OCI-LY1 (cell line): ENCODE measurements around the gene ANKMY1.

Source experiments
- H2AFZ ChIP-seq: fragments of 200-600 bp; sonication (generic), shearing (Covaris generic); 2 replicates; pipeline ENCODE4 v1.6.0; 2014; ENCODE audit warnings: antibody characterized with exemption, mild to moderate bottlenecking, low read length
- H3F3A ChIP-seq: fragments of 200-600 bp; sonication (generic), shearing (Covaris generic); 2 replicates; pipeline ENCODE4 v1.6.0; 2014; ENCODE audit warnings: mild to moderate bottlenecking, antibody characterized with exemption, low read length, moderate library complexity; ENCODE audit not compliant: insufficient read depth
- H3K27ac ChIP-seq: fragments of 200-600 bp; sonication (generic); 2 replicates; pipeline ENCODE4 v1.5.1; 2014; ENCODE audit warnings: low read length, mixed run types, mild to moderate bottlenecking, low read depth; ENCODE audit not compliant: poor library complexity, severe bottlenecking
- H3K27me3 ChIP-seq: fragments of 200-600 bp; sonication (generic); 2 replicates; pipeline ENCODE4 v1.6.0; 2014; ENCODE audit warnings: antibody characterized with exemption, mild to moderate bottlenecking, low read length, moderate library complexity; ENCODE audit not compliant: insufficient read depth
- H3K36me3 ChIP-seq: fragments of 200-600 bp; sonication (generic); 2 replicates; pipeline ENCODE4 v1.6.1; 2014; ENCODE audit warnings: mild to moderate bottlenecking, antibody characterized with exemption, low read length, moderate library complexity, mixed read lengths; ENCODE audit not compliant: insufficient read depth
- H3K4me1 ChIP-seq: fragments of 200-600 bp; sonication (generic); 2 replicates; pipeline ENCODE4 v1.5.1; 2014; ENCODE audit warnings: mild to moderate bottlenecking, low read length, moderate library complexity; ENCODE audit not compliant: insufficient read depth, severe bottlenecking
- H3K4me2 ChIP-seq: fragments of 200-600 bp; sonication (generic), shearing (Covaris generic); 2 replicates; pipeline ENCODE4 v1.6.1; 2014; ENCODE audit warnings: low read length
- H3K4me3 ChIP-seq: fragments of 200-600 bp; sonication (generic); 2 replicates; pipeline ENCODE4 v1.5.1; 2014; ENCODE audit warnings: low read length, low read depth, mild to moderate bottlenecking, mixed read lengths; ENCODE audit not compliant: poor library complexity, severe bottlenecking
- H3K79me2 ChIP-seq: fragments of 200-600 bp; shearing (Covaris generic); 2 replicates; pipeline ENCODE4 v1.6.1; 2016; ENCODE audit warnings: mixed run types, low read length, mixed read lengths; ENCODE audit not compliant: insufficient read depth
- H3K9ac ChIP-seq: fragments of 200-600 bp; sonication (generic), shearing (Covaris generic); 2 replicates; pipeline ENCODE4 v1.6.1; 2014; ENCODE audit warnings: mild to moderate bottlenecking, low read length, mixed read lengths
- H3K9me2 ChIP-seq: fragments of 200-600 bp; sonication (generic), shearing (Covaris generic); 2 replicates; pipeline ENCODE4 v1.6.1; 2014; ENCODE audit warnings: low read depth, mild to moderate bottlenecking, low read length, mixed read lengths
- H3K9me3 ChIP-seq: fragments of 200-600 bp; shearing (Covaris generic); 2 replicates; pipeline ENCODE4 v1.6.1; 2014; ENCODE audit warnings: low read length, mixed read lengths
- H4K20me1 ChIP-seq: fragments of 200-600 bp; sonication (generic), shearing (Covaris generic); 2 replicates; pipeline ENCODE4 v1.6.0; 2016; ENCODE audit warnings: mild to moderate bottlenecking, low read length; ENCODE audit not compliant: insufficient read depth
- CTCF ChIP-seq: fragments of 200-600 bp; sonication (generic), shearing (Covaris generic); IDR thresholded peaks from 2 replicates; pipeline ENCODE4 v1.5.1; 2017; ENCODE audit warnings: mild to moderate bottlenecking, antibody characterized with exemption, low read length, moderate library complexity, mixed read lengths
- EZH2 ChIP-seq: fragments of 200-600 bp; sonication (generic), shearing (Covaris generic); IDR thresholded peaks from 2 replicates; pipeline ENCODE4 v1.8.0; 2017; ENCODE audit warnings: borderline replicate concordance, mixed run types, mild to moderate bottlenecking, antibody characterized with exemption, low read length, moderate library complexity, mixed read lengths

ANKMY1 gene

GRCh38 chr2:240447331-240447730 lies 110.5 kb downstream of the ANKMY1 start:
- Histone ChIP-seq H3K27ac (no peak overlapping the region), H3K9me3 (no peaks in the 10 kb centered on the region), H2AFZ (no peak overlapping the region), H4K20me1 (no peaks in the 10 kb centered on the region), H3K27me3 (peaks cover 11% of the 10 kb centered on the region; the same call in 1 of the 2 replicates), H3K9me2 (no peaks in the 10 kb centered on the region), H3K4me3 (no peak overlapping the region), H3K79me2 (no peaks in the 10 kb centered on the region), H3F3A (no peaks in the 10 kb centered on the region), H3K4me2 (no peak overlapping the region), H3K36me3 (no peaks in the 10 kb centered on the region), H3K4me1 (no peaks in the 10 kb centered on the region), H3K9ac (no peak overlapping the region)
- TF ChIP-seq EZH2 (no peak), CTCF (no peak)

GRCh38 chr2:240446664-240447175 lies 111.1 kb downstream of the ANKMY1 start:
- H3K27me3 ChIP-seq: peaks cover 6% of the 10 kb centered on the region; the same call in 1 of the 2 replicates

DNA sequence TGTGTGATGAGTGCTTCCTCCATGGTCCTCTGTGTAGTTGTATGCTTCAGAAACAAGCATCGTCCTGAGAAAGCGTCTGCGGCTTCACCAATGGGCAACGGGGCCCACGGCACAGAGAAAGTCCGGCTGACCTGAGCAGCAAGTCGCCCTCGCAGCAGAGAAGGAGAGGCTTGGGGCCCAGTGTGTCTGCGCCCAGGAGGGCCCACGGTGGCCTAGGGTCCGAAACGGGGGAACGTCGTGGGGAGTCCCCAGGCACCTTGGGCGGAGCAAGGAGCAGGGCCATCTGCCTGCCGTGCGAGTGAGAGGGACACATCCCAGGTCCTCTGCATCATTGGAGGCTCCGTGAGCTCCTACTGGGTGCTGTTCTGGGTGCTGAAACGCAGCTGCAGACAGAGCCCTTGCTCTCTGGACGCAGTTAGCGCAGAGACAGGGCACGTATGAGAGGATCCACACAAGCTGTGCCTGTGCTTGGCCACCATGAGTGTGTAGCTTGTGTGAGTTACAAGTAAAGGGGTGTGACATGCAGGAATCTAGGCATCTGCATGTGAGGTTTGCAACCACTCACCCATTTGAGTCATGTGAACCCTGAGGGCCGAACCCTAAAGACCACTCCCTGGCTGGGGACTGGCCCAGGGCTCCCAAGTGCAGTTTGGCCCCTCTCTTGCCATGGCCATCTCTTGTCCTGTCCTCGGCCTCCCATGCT lies 111.7 kb downstream of the ANKMY1 start:
- Histone ChIP-seq H2AFZ (no peak overlapping the region), H3F3A (no peaks in the 10 kb centered on the region), H4K20me1 (no peaks in the 10 kb centered on the region), H3K4me1 (no peaks in the 10 kb centered on the region), H3K27me3 (peaks cover 5% of the 10 kb centered on the region; the same call in 1 of the 2 replicates), H3K9me2 (no peaks in the 10 kb centered on the region), H3K9ac (no peak overlapping the region), H3K79me2 (no peaks in the 10 kb centered on the region), H3K4me2 (no peak overlapping the region), H3K27ac (no peak overlapping the region), H3K4me3 (no peak overlapping the region), H3K9me3 (no peaks in the 10 kb centered on the region), H3K36me3 (no peaks in the 10 kb centered on the region)
- TF ChIP-seq CTCF: no peak
- no peak for TF ChIP-seq EZH2

More at GRCh38 chr2:240446664-240447175, 111.1 kb downstream of the ANKMY1 start:
- H3K4me1 ChIP-seq: no peaks in the 10 kb centered on the region
- H2AFZ ChIP-seq: no peak overlapping the region
- H3K9me3 ChIP-seq: no peaks in the 10 kb centered on the region
- H3K4me3 ChIP-seq: no peak overlapping the region
- H4K20me1 ChIP-seq: no peaks in the 10 kb centered on the region
- H3K9ac ChIP-seq: no peak overlapping the region
- no peak overlapping the region for H3K4me2 ChIP-seq
- H3F3A ChIP-seq: no peaks in the 10 kb centered on the region
- H3K36me3 ChIP-seq: no peaks in the 10 kb centered on the region
- TF ChIP-seq EZH2 (no peak), CTCF (no peak)
- no peaks in the 10 kb centered on the region for H3K9me2 ChIP-seq
- no peaks in the 10 kb centered on the region for H3K79me2 ChIP-seq
- no peak overlapping the region for H3K27ac ChIP-seq
